ENCODE measurements around the gene SUSD5. TPM values are rescaled to one million over a fixed set of nuclear protein-coding genes. Genes with fewer than 3 reads are reported as not detected.

SUSD5 gene
- total and polyA plus RNA-seq, 2 of the 4 experiments (the other 2 are of a cell fraction), result 1.4 to 2.9 TPM

GRCh38 chr3:33229947-33230346 is 11.3 kb upstream of the SUSD5 start:
- Histone ChIP-seq H3K27ac (ENCODE audit: insufficient read depth, low read length) (no peak overlapping the region), H3K9me3 (ENCODE audit: control insufficient read depth, insufficient read depth, low read length) (no peaks in the 10 kb centered on the region), H3K4me1 (ENCODE audit: control insufficient read depth, insufficient read depth, low read length) (no peaks in the 10 kb centered on the region), H2BK15ac (ENCODE audit: low read depth, low read length) (no peak overlapping the region), H3K9ac (ENCODE audit: low read depth, low read length) (no peak overlapping the region), H3K4ac (ENCODE audit: low read depth, low read length) (no peak overlapping the region), H3K27me3 (ENCODE audit: control insufficient read depth, insufficient read depth, low read length) (peaks cover 17% of the 10 kb centered on the region), H2BK120ac (ENCODE audit: low read depth, low read length) (no peak overlapping the region), H3K79me1 (ENCODE audit: low read depth in 1 of 2, low read length in 2 of 2) (no peaks in the 10 kb centered on the region), H3K56ac (ENCODE audit: extremely low read depth, insufficient read depth, low read length) (no peak overlapping the region), H3K9me1 (ENCODE audit: insufficient read depth, low read length) (no peaks in the 10 kb centered on the region), H4K20me1 (ENCODE audit: insufficient read depth, low read length) (no peaks in the 10 kb centered on the region), H4K8ac (ENCODE audit: low read depth in 2 of 2, low read length in 2 of 2) (no peak overlapping the region), H3K4me3 (ENCODE audit: insufficient read depth, low read depth, low read length) (no peak overlapping the region), H4K5ac (ENCODE audit: low read depth, low read length) (no peak overlapping the region), H3K36me3 (ENCODE audit: control insufficient read depth, insufficient read depth, low read length) (no peaks in the 10 kb centered on the region), H2AFZ (replicated peaks; ENCODE audit: low read length, poor library complexity) (no peak overlapping the region), H3K4me2 (ENCODE audit: low read depth, low read length) (no peak overlapping the region), H4K91ac (ENCODE audit: insufficient read depth, low read depth, low read length) (no peak overlapping the region), H3K14ac (replicated peaks; ENCODE audit: low read depth, low read length) (no peak overlapping the region), H2AK5ac (ENCODE audit: low read depth, low read length) (no peak overlapping the region), H2BK20ac (ENCODE audit: low read depth, low read length) (no peak overlapping the region), H3K23ac (ENCODE audit: low read depth, low read length) (no peak overlapping the region), H2AK9ac (replicated peaks; ENCODE audit: low read depth, low read length, poor library complexity) (no peak overlapping the region), H3K18ac (ENCODE audit: low read depth, low read length) (no peak overlapping the region), H2BK5ac (ENCODE audit: low read depth, low read length, poor library complexity, severe bottlenecking) (no peak overlapping the region)
- ChIA-PET CTCF (no interaction called here), POLR2A (ENCODE audit: unreplicated experiment) (no interaction called here)
- no TSS peak for BruUV-seq (replicated peaks)
- TF ChIP-seq CHD1 (IDR thresholded peaks at IDR 0.05; ENCODE audit: low read depth, low read length) (no peak), NFE2L2 (IDR thresholded peaks at IDR 0.05; ENCODE audit: low read depth, low read length) (no peak), FOS (IDR thresholded peaks at IDR 0.05; ENCODE audit: low read depth, low read length) (no peak), BHLHE40 (IDR thresholded peaks at IDR 0.05; ENCODE audit: low read depth, low read length) (no peak), MAFK (IDR thresholded peaks at IDR 0.05; ENCODE audit: low read depth, low read length) (no peak)
- in situ Hi-C loops (cut with MboI; ENCODE audit: low sequenced_read_pairs), result no loop called here
- DNase-seq (no peak), ATAC-seq (ENCODE audit: low read depth) (no peak)
- dilution Hi-C loops (cut with HindIII; ENCODE audit: low sequenced_read_pairs, unreplicated experiment), result no loop called here
- 60% methylated on average over 1 of the region's 5 CpGs; no CpG with 5 or more reads in 1 of the 2 experiments for WGBS, 2 experiments (ENCODE audit: extremely low coverage in 2 of 2, insufficient read length in 1 of 2)
- intact Hi-C loops (cut with micrococcal nuclease), result no loop called here

Measured in IMR-90 (cell line).